SK-N-MC (cell line): ENCODE results near the gene RAC2.
A peak's percentile ranks its signal among the peaks of the same experiment; 100 is the strongest.
"Not testable (repeated sequence)": the region's sequence is repeated elsewhere in the genome, so short reads cannot be mapped to it uniquely, and the experiment has no call there.

Source experiments
- DNase-seq: peaks from one replicate; pipeline ENCODE4 v3.0.0-alpha.2; 2011; ENCODE audit warnings: low read depth, low spot score
- H3K27ac ChIP-seq: fragments of 200-600 bp; sonication (generic); 2 replicates; pipeline ENCODE4 v1.5.1; 2016; ENCODE audit warnings: mixed run types
- H3K36me3 ChIP-seq: fragments of 200-600 bp; sonication (generic); 2 replicates; pipeline ENCODE4 v1.6.1; 2017; ENCODE audit warnings: antibody characterized with exemption, low read length, mixed read lengths; ENCODE audit not compliant: insufficient read depth
- H3K4me3 ChIP-seq: fragments of 200-600 bp; sonication (generic); 2 replicates; pipeline ENCODE4 v1.5.1; 2016
- H3K9ac ChIP-seq: fragments of 200-600 bp; sonication (generic); 2 replicates; pipeline ENCODE4 v1.8.0; 2017; ENCODE audit warnings: mixed run types, mixed read lengths; ENCODE audit not compliant: insufficient read length
- H3K9me3 ChIP-seq: fragments of 200-600 bp; sonication (generic); 2 replicates; pipeline ENCODE4 v1.6.1; 2017; ENCODE audit warnings: low read depth, mild to moderate bottlenecking, antibody characterized with exemption, low read length, moderate library complexity, mixed read lengths
- EZH2 ChIP-seq: fragments of 200-600 bp; sonication (generic); IDR thresholded peaks from one replicate; pipeline ENCODE4 v1.6.1; 2017; ENCODE audit warnings: antibody characterized with exemption
- FOXP2 ChIP-seq: optimal IDR thresholded peaks from 2 replicates; pipeline ENCODE3; 2011; ENCODE audit warnings: mild to moderate bottlenecking, moderate library complexity; ENCODE audit not compliant: insufficient read depth; ENCODE audit errors: extremely low read length, control extremely low read depth
- POLR2AphosphoS5 ChIP-seq: IDR thresholded peaks from 2 replicates; pipeline ENCODE4 v1.6.1; 2012; ENCODE audit warnings: mild to moderate bottlenecking, low read depth, low read length, borderline replicate concordance

RAC2 gene

DNA sequence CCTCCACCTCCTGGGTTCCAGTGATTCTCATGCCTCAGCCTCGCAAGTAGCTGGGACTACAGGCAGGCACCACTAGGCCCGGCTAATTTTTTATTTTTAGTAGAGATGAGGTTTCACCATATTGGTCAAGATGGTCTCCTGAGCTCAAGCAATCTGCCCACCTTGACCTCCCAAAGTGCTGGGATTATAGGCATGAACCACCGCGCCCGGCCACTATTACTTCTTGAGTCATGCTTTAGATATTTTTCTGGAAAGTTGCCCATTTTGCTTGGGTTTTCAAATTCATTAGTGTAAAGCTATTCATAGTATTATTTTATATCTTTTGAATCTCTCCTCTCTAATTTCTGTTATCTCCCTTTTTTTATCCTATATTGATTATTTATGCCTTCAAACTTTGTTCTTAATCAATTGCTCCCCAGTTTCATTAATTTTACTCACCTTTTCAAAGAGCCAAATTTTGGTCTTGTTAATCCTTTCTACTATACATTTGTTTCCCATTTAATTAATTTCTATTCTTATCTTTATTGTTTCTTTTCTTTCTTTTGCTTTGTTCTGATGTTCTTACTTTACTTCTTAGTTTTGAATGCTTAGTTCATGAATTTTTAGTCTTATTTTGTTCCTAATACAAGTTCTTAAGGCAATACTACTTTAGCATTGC is 10.3 kb upstream of the RAC2 start:
- H3K36me3 ChIP-seq, result no peaks in the 10 kb centered on the region
- no peak overlapping the region for H3K4me3 ChIP-seq
- TF ChIP-seq EZH2, result no peak
- no peak for TF ChIP-seq FOXP2
- TF ChIP-seq POLR2AphosphoS5, result no peak
- H3K9me3 ChIP-seq, result no peaks in the 10 kb centered on the region
- no peak for DNase-seq
- no peak overlapping the region for H3K9ac ChIP-seq
- H3K27ac ChIP-seq, result no peak overlapping the region

DNA sequence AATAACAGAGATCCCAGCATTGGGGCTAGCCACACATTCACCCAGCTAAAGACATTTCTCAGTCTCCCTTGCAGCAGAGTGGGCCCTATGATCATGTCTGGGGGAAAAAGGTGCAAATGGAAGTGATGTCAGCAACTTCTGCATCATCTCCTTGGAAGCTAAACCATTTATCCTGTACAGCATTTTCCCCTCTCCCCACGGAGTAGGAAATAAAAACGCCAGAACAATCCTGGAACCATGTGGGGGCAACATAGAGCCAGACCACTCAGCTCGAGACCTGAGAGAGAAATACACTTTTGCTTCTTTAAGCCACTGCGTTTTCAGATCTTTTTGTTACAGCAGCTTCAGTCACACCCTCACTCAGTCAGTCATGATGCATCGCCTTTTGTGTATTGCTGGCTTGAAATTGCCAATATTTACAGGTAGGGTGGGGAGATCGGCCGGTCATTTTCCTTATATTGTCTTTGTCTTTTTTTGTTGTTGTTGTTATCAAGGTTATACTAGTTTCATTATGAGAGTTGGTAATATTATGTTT is 9.1 kb upstream of the RAC2 start:
- Histone ChIP-seq H3K36me3 (no peaks in the 10 kb centered on the region), H3K4me3 (no peak overlapping the region), H3K9me3 (no peaks in the 10 kb centered on the region), H3K9ac (no peak overlapping the region), H3K27ac (no peak overlapping the region)
- no peak for DNase-seq
- TF ChIP-seq POLR2AphosphoS5 (no peak), EZH2 (no peak), FOXP2 (no peak)

DNA sequence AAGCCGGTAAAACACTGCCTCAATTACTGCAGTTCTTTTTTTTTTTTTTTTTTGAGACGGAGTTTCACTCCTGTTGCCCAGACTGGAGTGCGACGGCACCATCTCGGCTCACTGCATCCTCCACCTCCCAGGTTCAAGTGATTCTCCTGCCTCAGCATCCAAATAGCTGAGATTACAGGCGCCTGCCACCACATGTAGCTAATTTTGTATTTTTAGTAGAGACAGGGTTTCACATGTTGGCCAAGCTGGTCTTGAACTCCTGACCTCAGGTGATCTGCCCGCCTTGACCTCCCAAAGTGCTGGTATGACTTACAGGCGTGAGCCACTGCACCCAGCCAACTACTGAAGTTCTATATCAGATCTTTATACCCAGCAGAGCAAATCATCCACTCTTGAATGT is 7.8 kb upstream of the RAC2 start:
- H3K4me3 ChIP-seq, H3K9me3 ChIP-seq, H3K36me3 ChIP-seq, H3K9ac ChIP-seq, H3K27ac ChIP-seq, DNase-seq: not testable (repeated sequence)

DNA sequence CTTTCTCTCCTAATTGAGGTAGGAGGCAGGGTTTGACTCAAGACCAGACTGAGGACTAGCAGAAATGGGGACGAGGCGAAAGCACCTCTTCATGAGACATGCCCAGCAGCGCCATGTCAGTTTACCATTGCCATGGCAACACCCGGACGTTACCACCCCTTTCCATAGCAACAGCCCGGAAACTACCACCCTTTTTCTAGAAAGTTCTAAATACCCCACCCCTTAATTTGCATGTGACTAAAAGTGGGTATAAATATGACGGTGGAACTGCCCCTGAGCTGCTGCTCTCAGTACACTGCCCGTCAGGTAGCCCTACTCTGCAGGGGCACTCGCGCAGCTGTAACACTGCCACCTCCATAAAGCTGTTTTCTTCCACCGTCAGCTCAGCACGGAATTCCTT is 5.9 kb upstream of the RAC2 start:
- H3K9me3 ChIP-seq, result no peaks in the 10 kb centered on the region
- DNase-seq, result no peak
- TF ChIP-seq POLR2AphosphoS5 (no peak), FOXP2 (no peak), EZH2 (no peak)
- H3K9ac ChIP-seq, result no peak overlapping the region
- no peak overlapping the region for H3K4me3 ChIP-seq
- no peak overlapping the region for H3K27ac ChIP-seq
- H3K36me3 ChIP-seq, result no peaks in the 10 kb centered on the region

DNA sequence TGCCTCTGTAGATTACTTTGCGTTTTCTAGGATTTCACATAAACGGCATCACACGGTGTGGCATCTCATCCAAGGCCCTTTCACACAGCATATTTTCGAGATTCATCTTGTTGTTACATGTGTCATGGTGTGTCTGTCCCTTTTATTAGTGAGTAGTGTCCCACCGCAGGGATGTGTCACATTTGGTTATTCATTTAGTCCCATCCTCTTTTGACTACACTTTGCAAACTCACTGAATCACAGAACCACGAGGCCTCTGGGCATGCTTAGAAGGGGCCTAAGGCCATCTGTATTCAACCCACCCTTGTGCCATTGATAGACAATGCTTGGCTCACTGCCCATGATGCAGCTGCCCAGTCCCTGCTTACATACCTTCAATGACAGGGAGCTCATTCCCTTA is 4.2 kb upstream of the RAC2 start:
- H3K36me3 ChIP-seq, result no peaks in the 10 kb centered on the region
- H3K9me3 ChIP-seq, result no peaks in the 10 kb centered on the region
- H3K9ac ChIP-seq, result no peak overlapping the region
- H3K4me3 ChIP-seq, result no peak overlapping the region
- TF ChIP-seq EZH2 (no peak), POLR2AphosphoS5 (no peak), FOXP2 (no peak)
- no peak overlapping the region for H3K27ac ChIP-seq
- DNase-seq, result no peak

DNA sequence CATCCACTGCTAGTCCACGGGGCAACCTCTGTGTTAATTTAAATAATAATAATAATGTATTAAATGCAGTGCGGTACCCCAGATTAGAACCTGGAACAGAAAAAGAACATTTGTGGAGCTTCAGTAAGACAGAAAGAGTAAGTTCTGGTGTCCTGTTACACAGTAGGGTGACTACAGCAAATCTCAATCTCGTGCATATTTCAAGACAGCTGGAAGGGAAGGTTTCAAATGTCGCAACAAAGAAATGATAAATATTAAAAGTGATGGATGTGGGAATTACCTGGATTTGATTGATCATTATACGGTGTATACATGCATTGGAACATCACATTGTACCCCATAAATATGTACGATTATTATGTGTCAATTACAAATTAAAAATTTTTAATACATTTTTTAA is 1.7 kb upstream of the RAC2 start:
- no peak overlapping the region for H3K27ac ChIP-seq
- no peak overlapping the region for H3K9ac ChIP-seq
- H3K36me3 ChIP-seq, result no peaks in the 10 kb centered on the region
- TF ChIP-seq POLR2AphosphoS5, result no peak
- TF ChIP-seq EZH2, result no peak
- no peak for TF ChIP-seq FOXP2
- H3K9me3 ChIP-seq, result no peaks in the 10 kb centered on the region
- H3K4me3 ChIP-seq, result no peak overlapping the region
- no peak for DNase-seq

DNA sequence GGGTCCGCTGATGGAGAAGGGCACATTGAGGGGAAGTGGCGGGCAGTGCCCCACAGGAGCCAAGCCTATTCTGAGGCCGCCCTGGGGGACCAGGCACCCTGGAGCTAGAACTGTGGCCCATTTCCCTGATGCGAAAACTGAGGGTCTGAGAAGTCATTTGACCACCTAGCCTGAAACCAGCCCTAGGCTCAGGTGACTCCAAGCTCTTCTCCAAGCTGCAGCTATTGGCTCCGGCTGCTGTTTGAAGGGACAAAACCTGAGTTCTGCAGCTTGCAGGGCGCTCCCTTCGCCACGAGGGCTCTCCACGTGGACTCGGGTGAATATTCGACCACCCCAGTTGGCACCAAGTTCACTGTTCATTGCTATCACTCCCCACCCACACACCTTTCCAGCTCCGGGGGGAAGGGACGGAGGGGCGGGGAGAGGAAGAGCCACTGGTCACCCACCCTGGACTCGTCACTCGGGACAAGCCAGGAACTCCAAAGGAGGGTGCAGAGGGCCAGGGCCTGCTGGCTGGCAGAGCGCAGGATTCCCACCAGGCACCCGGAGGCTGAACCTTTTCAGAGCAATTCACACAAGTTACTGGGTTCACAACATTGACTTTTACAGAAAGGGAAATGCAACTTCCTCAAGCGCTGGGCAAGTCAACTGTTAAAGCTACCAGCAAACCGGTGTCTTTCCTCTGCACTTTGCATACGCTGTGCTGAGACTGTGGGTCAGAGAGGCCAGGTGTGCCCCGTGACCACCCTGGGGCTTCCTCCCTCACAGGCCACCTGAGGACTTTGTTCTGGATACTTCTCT is 1.1 kb upstream of the RAC2 start:
- Histone ChIP-seq H3K9ac (no peak overlapping the region), H3K27ac (no peak overlapping the region), H3K36me3 (no peaks in the 10 kb centered on the region), H3K9me3 (no peaks in the 10 kb centered on the region), H3K4me3 (no peak overlapping the region)
- no peak for TF ChIP-seq FOXP2
- no peak for TF ChIP-seq EZH2
- no peak for TF ChIP-seq POLR2AphosphoS5
- no peak for DNase-seq

DNA sequence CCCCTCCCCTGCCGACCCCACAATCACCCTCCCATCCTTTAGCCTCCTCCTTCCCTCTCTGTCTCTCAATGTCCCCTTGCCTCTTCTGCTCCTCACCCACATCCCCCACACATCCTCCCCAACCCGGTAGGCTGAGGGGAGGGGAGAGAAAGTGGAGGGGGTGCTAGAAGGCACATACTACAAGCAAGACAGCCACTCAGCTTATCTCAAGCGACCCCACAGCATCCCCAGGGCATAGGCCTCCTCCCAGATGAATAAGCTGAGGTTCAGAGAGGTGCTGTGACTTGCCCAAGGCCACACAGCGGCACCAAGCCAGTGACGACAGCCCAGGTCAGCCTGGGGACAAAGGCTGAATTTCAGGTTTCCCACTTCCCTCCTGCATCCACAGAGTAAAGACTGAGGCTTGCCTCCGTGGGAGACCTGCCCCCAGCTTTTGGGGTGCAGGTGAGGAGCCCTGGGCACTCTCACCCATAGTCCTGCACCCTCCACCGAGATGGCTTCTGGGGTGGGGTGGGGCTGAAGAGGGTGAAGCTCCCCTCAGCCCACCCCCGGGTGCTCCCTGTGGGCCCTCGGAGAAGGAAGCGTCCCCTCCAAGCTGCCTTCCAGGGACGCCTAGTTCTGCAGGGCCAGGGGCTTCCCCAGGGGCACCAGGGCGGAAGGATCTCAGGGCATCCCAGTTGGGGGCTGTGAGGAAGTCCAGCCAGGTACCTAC is 511 bp downstream of the RAC2 start:
- H3K27ac ChIP-seq, result no peak overlapping the region

More for the DNA sequence above, 511 bp downstream of the RAC2 start:
- H3K4me3 ChIP-seq, result peak overlapping the region; percentile 66
- no peaks in the 10 kb centered on the region for H3K9me3 ChIP-seq
- DNase-seq, result no peak
- peak overlapping the region; percentile 15 for H3K9ac ChIP-seq
- H3K36me3 ChIP-seq, result no peaks in the 10 kb centered on the region
- no peak for TF ChIP-seq FOXP2
